ENCODE measurements around the gene TCFL5.

DNA sequence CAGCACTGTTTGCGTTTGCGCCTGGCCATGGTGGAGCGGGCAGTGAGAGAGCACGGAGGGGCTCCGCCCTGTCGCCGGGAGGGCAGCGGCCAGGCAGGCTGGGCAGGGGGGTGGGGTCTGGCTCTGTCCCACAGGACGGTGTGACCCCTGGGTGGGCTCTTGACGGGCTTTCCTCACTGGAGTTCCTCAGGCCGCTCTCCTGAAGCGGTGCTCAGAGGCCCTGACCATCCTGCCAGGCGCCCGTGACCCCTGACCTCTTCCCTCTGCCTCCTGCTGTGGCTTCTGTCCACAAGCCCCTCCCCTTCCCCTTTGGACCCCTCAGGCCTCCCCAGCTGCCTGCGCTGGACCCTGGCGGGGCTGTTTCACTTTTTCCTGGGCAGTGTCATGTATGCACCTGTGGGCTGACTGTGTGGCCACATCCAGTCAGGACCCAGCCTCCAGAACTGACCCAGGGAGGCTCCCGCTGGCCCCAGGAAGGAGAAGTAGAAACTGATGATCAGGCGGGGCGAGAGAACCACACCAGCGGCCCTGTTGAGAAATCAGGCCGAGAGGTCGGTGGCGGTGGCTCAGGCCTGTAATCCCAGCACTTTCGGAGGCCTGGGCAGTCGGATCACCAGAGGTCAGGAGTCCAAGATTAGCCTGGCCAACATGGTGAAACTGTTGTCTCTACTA is 55.8 kb downstream of the TCFL5 start:
- TF ChIP-seq POLR2AphosphoS5 (IDR thresholded peaks at IDR 0.05; ENCODE audit: borderline replicate concordance, low read depth, low read length) (no peak), EZH2 (IDR thresholded peaks at IDR 0.05) (no peak), FOXP2 (optimal IDR thresholded peaks at IDR 0.05; ENCODE audit: control extremely low read depth, extremely low read length, insufficient read depth) (no peak)
